ENCODE data around the gene NAPEPLD. TPM values are rescaled to one million over a fixed set of nuclear protein-coding genes. Genes with fewer than 3 reads are reported as not detected.
A peak's percentile ranks its signal among the peaks of the same experiment; 100 is the strongest.
"Not testable (repeated sequence)": the region's sequence is repeated elsewhere in the genome, so short reads cannot be mapped to it uniquely, and the experiment has no call there.

NAPEPLD gene
- total RNA-seq, 2 experiments from 2014 or later: 13.5 to 15.4 TPM

DNA sequence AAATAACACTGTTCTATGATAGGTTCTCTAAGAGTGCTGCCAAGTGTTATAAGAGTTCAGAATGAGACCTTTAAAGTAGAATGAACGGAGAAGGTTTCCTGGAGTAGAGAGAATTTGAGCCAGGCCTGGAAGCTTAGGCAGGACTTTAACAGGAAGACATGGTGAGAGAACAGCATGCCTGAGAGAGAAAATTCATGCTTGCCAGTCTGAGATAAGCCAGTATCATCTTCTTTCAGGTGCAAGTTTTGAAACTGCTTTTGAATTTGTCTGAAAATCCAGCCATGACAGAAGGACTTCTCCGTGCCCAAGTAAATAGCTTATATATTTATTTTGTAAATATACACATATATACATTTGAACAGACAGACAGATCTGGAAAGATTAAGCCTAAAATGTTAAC lies 51.9 kb downstream of the NAPEPLD start:
- no peak for DNase-seq (ENCODE audit: low spot score)
- no peaks in the 10 kb centered on the region for H3K9me3 ChIP-seq (ENCODE audit: low read length)
- CTCF ChIA-PET (ENCODE audit: unreplicated experiment): no interaction called here
- peaks cover 78% of the 10 kb centered on the region for H3K36me3 ChIP-seq (ENCODE audit: insufficient read depth, low read length)
- H3K4me2 ChIP-seq (ENCODE audit: low read length): no peak overlapping the region
- no peak overlapping the region for H2AFZ ChIP-seq (ENCODE audit: low read length)
- no peaks in the 10 kb centered on the region for H3K9me2 ChIP-seq (ENCODE audit: insufficient read depth, low read length)
- no TSS peak for BruUV-seq (replicated peaks)
- POLR2A ChIA-PET: interaction anchor here (0.6 to 1.3 kb wide), 2 partner anchors 15 to 230 kb away, joined by 5 read pairs; no protein-coding TSS in a partner anchor
- intact Hi-C loops (cut with micrococcal nuclease; ENCODE audit: unreplicated experiment): no loop called here
- no peak overlapping the region for H3K27ac ChIP-seq (ENCODE audit: low read depth, low read length, poor library complexity, severe bottlenecking)
- H4K20me1 ChIP-seq (ENCODE audit: insufficient read depth, low read length): 0 out of 2 replicates have a peak, but pooled peaks cover 2% of the 10 kb centered on the region
- H3K79me2 ChIP-seq (ENCODE audit: insufficient read depth, low read depth, low read length): no peaks in the 10 kb centered on the region
- TF ChIP-seq, protein P1, sequence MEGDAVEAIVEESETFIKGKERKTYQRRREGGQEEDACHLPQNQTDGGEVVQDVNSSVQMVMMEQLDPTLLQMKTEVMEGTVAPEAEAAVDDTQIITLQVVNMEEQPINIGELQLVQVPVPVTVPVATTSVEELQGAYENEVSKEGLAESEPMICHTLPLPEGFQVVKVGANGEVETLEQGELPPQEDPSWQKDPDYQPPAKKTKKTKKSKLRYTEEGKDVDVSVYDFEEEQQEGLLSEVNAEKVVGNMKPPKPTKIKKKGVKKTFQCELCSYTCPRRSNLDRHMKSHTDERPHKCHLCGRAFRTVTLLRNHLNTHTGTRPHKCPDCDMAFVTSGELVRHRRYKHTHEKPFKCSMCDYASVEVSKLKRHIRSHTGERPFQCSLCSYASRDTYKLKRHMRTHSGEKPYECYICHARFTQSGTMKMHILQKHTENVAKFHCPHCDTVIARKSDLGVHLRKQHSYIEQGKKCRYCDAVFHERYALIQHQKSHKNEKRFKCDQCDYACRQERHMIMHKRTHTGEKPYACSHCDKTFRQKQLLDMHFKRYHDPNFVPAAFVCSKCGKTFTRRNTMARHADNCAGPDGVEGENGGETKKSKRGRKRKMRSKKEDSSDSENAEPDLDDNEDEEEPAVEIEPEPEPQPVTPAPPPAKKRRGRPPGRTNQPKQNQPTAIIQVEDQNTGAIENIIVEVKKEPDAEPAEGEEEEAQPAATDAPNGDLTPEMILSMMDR (conservative IDR thresholded peaks at IDR 0.05; ENCODE audit: low read length): no peak
- H3K4me3 ChIP-seq (ENCODE audit: low read depth, low read length, poor library complexity, severe bottlenecking): no peak overlapping the region
- no peaks in the 10 kb centered on the region for H3K4me1 ChIP-seq (ENCODE audit: insufficient read depth, low read length, poor library complexity, severe bottlenecking)

DNA sequence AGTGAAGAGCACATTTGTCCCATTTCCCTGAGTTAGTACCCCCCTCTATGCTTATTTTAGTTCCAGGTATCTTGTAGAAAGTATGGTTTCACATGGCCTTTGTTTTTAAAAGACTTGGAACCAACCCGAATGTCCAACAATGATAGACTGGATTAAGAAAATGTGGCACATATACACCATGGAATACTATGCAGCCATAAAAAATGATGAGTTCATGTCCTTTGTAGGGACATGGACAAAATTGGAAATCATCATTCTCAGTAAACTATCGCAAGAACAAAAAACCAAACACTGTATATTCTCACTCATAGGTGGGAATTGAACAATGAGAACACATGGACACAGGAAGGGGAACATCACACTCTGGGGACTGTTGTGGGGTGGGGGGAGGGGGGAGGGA lies 53.3 kb downstream of the NAPEPLD start:
- intact Hi-C loops (cut with micrococcal nuclease; ENCODE audit: unreplicated experiment); H3K27ac ChIP-seq (ENCODE audit: low read depth, low read length, poor library complexity, severe bottlenecking); H3K79me2 ChIP-seq (ENCODE audit: insufficient read depth, low read depth, low read length); H2AFZ ChIP-seq (ENCODE audit: low read length); H3K4me1 ChIP-seq (ENCODE audit: insufficient read depth, low read length, poor library complexity, severe bottlenecking); H3K4me3 ChIP-seq (ENCODE audit: low read depth, low read length, poor library complexity, severe bottlenecking); BruUV-seq (replicated peaks); POLR2A ChIA-PET; H4K20me1 ChIP-seq (ENCODE audit: insufficient read depth, low read length); H3K9me3 ChIP-seq (ENCODE audit: low read length); CTCF ChIA-PET (ENCODE audit: unreplicated experiment); H3K4me2 ChIP-seq (ENCODE audit: low read length); DNase-seq (ENCODE audit: low spot score); H3K9me2 ChIP-seq (ENCODE audit: insufficient read depth, low read length): not testable (repeated sequence)
- H3K36me3 ChIP-seq (ENCODE audit: insufficient read depth, low read length): peaks cover 76% of the 10 kb centered on the region

- no peaks in the 10 kb centered on the region for H3K4me1 ChIP-seq (ENCODE audit: insufficient read depth, low read length, poor library complexity, severe bottlenecking)
- DNase-seq (ENCODE audit: low spot score): no peak
- ChIA-PET POLR2A (no interaction called here), CTCF (ENCODE audit: unreplicated experiment) (no interaction called here)
- H3K9me3 ChIP-seq (ENCODE audit: low read length): no peaks in the 10 kb centered on the region
- no TSS peak for BruUV-seq (replicated peaks)
- H3K4me3 ChIP-seq (ENCODE audit: low read depth, low read length, poor library complexity, severe bottlenecking): no peak overlapping the region
- intact Hi-C loops (cut with micrococcal nuclease; ENCODE audit: unreplicated experiment): no loop called here
- TF ChIP-seq EZH2phosphoT487 (IDR thresholded peaks at IDR 0.05; ENCODE audit: borderline replicate concordance, low read depth, low read length): no peak
- TF ChIP-seq, protein P1 (conservative IDR thresholded peaks at IDR 0.05; ENCODE audit: low read length): peak; percentile 57
- no peak overlapping the region for H2AFZ ChIP-seq (ENCODE audit: low read length)
- H3K79me2 ChIP-seq (ENCODE audit: insufficient read depth, low read depth, low read length): no peaks in the 10 kb centered on the region
- H3K9me2 ChIP-seq (ENCODE audit: insufficient read depth, low read length): no peaks in the 10 kb centered on the region
- no peaks in the 10 kb centered on the region for H4K20me1 ChIP-seq (ENCODE audit: insufficient read depth, low read length)
- H3K4me2 ChIP-seq (ENCODE audit: low read length): no peak overlapping the region
- H3K27ac ChIP-seq (ENCODE audit: low read depth, low read length, poor library complexity, severe bottlenecking): no peak overlapping the region
- peaks cover 79% of the 10 kb centered on the region for H3K36me3 ChIP-seq (ENCODE audit: insufficient read depth, low read length)
These were observed 54.8 kb downstream of the NAPEPLD start for GRCh38 chr7:103094102-103094501.

All from OCI-LY7 (cell line).